PFSK-1 (cell line): ENCODE measurements around the gene BIRC7.

ENCODE experiments used
- FOXP2 ChIP-seq: optimal IDR thresholded peaks from 2 replicates; pipeline ENCODE3; 2011; ENCODE audit warnings: borderline replicate concordance, control low read depth, inconsistent platforms; ENCODE audit not compliant: insufficient read depth; ENCODE audit errors: extremely low read length, extremely low read depth
- POLR2AphosphoS5 ChIP-seq: IDR thresholded peaks from 2 replicates; pipeline ENCODE4 v1.6.1; 2012; ENCODE audit warnings: low read depth, mild to moderate bottlenecking, control low read depth, low read length, moderate library complexity
- SIN3A ChIP-seq: IDR thresholded peaks from 2 replicates; pipeline ENCODE4 v1.6.1; 2012; ENCODE audit warnings: mild to moderate bottlenecking, low read length, moderate library complexity, borderline replicate concordance; ENCODE audit not compliant: insufficient read depth
- TAF1 ChIP-seq: IDR thresholded peaks from 2 replicates; pipeline ENCODE4 v1.6.1; 2012; ENCODE audit warnings: low read length, control low read depth, borderline replicate concordance; ENCODE audit not compliant: insufficient read depth
- TF ChIP-seq, protein P1 (sequence below), 2 experiments: IDR thresholded peaks; 2 replicates each; pipeline versions ENCODE4 v1.6.1 to v1.8.0; 2011 to 2012; ENCODE audit warnings: low read depth in 2 of 2, low read length in 2 of 2, control low read depth in 1 of 2, inconsistent platforms in 1 of 2, mild to moderate bottlenecking in 1 of 2, moderate library complexity in 1 of 2; ENCODE audit not compliant: insufficient read depth in 1 of 2

DNA sequence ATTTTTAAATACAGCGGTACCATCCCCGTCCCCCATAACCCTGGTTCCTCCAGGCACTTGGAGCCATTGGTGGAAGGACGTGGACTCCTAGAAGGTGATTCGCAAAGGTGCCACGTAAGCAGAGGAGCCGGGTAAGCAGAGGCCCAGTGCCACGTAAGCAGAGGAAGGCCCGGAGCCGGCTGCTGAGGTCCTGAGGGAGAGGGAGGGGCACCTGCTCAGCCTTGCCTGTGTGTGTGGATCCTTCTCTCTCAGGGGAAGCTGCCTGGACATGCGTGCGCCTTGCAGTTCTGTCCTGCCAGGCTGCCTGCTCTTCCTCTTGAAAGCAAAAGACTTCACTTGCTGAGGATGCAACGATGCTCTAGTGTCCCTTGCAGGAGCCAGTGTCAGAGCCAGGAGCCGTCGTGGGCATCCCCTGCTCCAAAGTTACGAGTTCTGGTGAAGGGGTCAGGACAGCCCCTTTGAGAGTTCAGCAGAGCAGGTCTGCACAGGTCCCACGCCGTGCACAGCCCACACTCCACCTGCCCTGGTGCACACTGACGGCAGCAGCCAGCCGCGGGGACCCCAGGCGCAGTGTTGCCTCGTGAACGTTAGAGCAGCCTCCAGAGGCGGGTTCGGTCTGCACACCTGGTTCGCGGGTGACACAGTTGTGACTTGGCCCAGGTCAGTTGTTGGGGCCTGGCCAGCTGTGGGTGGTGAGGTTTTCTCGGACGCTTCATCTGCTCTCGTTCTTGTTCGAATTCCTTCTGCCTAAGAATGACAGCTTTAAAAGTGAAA lies 20.4 kb downstream of the BIRC7 start:
- TF ChIP-seq, protein P1, sequence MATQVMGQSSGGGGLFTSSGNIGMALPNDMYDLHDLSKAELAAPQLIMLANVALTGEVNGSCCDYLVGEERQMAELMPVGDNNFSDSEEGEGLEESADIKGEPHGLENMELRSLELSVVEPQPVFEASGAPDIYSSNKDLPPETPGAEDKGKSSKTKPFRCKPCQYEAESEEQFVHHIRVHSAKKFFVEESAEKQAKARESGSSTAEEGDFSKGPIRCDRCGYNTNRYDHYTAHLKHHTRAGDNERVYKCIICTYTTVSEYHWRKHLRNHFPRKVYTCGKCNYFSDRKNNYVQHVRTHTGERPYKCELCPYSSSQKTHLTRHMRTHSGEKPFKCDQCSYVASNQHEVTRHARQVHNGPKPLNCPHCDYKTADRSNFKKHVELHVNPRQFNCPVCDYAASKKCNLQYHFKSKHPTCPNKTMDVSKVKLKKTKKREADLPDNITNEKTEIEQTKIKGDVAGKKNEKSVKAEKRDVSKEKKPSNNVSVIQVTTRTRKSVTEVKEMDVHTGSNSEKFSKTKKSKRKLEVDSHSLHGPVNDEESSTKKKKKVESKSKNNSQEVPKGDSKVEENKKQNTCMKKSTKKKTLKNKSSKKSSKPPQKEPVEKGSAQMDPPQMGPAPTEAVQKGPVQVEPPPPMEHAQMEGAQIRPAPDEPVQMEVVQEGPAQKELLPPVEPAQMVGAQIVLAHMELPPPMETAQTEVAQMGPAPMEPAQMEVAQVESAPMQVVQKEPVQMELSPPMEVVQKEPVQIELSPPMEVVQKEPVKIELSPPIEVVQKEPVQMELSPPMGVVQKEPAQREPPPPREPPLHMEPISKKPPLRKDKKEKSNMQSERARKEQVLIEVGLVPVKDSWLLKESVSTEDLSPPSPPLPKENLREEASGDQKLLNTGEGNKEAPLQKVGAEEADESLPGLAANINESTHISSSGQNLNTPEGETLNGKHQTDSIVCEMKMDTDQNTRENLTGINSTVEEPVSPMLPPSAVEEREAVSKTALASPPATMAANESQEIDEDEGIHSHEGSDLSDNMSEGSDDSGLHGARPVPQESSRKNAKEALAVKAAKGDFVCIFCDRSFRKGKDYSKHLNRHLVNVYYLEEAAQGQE (IDR thresholded peaks at IDR 0.05; ENCODE audit: insufficient read depth in 1 of 2, low read depth in 2 of 2, low read length in 2 of 2), result no peak
- TF ChIP-seq POLR2AphosphoS5 (no peak), TAF1 (no peak), SIN3A (no peak), FOXP2 (no peak)
